NCI-H2107 (cell line): ENCODE results near the gene SLC33A1.

Source experiments
- DNase-seq: peaks from one replicate; lab custom pipeline; 2025; lab: John Stamatoyannopoulos, UW

SLC33A1 gene

DNA sequence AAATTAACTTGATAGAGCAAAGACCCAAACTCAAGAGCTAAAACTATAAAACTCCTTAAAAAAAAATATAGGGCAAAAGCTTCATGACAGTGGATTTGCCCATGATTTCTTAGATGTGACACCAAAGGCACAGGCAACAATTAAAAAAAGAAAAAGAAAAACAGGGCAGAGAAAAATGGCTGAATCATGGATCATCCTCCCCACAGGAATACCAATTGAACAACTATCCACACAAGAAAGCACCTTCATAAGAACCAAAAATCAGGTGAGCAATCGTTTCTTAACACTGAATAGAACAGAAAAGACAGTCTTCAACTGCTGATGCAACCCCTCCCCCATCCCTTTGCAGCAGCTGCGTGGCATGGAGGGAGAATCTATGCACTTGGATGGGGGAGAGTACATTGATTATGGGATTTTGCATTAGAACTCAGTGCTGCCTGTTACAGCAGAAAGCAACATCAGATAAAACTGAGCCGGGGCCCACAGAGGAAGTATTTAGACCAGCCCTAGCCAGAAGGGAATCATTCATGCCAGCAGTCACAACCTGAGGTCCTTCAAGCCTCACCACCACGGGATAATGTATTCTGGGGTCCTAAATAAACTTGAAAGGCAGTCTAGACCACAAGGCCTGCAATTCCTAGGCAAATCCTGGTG lies 63.8 kb downstream of the SLC33A1 start:
- no peak for DNase-seq

DNA sequence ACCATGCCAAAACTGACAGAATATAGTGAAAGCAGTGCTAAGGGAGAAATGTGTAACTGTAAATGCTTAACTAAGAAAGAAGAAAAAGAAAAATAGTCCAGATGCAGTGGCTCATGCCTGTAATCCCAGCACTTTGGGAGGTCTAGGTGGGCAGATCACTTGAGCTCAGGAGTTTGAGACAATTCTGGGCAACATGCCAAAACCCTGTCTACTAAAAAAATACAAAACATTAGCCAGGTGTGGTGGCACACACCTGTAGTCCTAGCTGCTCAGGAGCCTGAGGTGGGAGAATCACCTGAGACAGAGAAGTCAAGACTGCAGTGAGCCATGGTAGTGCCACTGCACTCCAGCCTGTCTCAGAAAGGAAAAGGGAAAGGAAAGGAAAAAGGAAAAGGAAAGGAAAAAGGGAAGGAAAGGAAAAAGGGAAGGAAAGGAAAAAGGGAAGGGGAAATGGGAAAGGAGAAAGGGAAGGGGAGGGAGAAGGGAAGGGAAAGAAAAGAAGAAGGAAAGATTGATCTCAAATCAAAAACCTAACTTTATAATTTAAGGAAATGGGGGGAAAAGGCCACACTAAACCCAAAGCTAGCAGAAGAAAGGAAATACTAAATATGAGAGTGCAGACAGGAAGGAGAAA lies 68.4 kb downstream of the SLC33A1 start:
- DNase-seq: no peak

GRCh38 chr3:155782390-155782953 lies 71.8 kb downstream of the SLC33A1 start:
- no peak for DNase-seq

DNA sequence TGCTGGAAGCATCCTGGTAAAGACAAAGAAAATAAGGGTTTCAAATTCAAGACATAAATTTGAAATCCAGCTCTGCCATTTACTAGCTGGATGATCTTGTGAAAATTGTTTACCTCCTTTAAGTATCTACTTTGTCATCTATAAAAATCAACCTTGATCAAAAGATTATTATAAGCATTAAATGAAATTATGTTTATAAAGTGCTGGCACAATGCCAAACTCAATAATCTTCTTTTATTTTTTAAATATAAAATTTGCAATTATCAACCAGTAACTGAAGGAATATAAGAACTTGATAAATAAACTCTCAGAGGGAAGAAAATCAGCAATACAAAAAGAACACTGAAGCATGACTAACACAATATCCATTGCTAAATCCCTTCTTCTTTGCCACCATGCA lies 73.9 kb downstream of the SLC33A1 start:
- DNase-seq: no peak

DNA sequence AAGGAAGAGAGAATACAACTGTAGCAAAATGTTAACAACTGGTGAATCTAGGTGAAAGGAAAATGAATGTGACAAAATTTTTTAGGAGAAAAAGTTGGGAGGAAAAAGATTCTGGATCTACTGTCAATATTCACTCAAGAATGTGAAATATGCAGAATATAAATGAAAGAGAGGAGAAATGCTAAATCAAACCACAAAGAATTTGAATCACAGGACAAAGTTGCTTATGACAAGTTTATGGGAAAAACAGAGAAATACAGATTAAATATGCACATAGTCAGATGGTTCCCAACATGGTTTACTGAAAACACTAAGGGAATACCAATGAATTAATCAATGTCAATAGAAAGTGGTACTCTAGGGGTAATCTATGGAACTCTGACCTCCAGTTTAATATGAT lies 75.8 kb downstream of the SLC33A1 start:
- no peak for DNase-seq

DNA sequence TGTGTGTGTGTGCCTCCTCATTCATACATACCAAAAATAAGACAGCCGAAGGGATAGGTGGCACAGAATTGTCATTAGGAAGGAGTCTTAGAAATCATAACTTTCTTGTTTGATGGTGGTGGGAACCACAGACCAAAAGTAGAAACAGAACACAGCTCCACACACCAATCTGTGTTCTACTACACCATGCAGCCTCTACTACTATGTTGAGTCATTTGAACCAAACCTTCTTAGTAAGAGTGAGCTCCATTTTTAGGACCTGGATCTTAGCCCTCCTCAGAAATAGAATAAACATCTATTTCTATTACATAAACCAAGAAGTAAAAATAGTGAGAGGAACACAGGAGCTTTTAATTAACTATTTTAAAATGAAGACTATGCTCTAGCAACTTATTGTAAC lies 81.4 kb downstream of the SLC33A1 start:
- DNase-seq: no peak

- DNase-seq: no peak
These were observed 83.1 kb downstream of the SLC33A1 start for GRCh38 chr3:155771126-155771525.
